HG03175 (cell line): ENCODE measurements around the gene CADPS2.
"Not testable (repeated sequence)": the region's sequence is repeated elsewhere in the genome, so short reads cannot be mapped to it uniquely, and the experiment has no call there.

Experiments used
- ATAC-seq: cut with Tn5 transposase; IDR thresholded peaks from one replicate; pipeline ENCODE4 v1.9.1; 2021; ENCODE audit warnings: mild to moderate bottlenecking, moderate library complexity; ENCODE audit not compliant: unreplicated experiment

CADPS2 gene

DNA sequence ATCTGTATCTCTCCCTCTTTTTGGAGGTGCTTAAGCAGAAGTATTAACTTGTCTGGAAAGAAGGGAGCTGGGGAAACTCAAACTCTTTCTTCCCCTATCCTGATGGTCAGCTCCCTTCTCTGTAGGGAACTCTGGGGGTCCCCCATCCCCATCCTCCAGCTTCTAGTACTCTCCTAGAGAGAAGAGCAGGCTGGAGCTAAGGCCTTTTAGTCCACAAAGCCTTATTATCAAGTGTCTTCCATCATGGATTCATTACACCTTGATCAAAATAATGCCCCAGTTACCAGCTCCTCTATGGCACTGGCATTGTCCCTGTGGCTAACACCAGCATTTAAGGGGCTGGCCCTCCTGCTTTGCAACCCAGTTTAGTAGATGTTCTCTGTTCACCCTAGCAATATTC is 35.7 kb downstream of the CADPS2 start:
- no peak for ATAC-seq

DNA sequence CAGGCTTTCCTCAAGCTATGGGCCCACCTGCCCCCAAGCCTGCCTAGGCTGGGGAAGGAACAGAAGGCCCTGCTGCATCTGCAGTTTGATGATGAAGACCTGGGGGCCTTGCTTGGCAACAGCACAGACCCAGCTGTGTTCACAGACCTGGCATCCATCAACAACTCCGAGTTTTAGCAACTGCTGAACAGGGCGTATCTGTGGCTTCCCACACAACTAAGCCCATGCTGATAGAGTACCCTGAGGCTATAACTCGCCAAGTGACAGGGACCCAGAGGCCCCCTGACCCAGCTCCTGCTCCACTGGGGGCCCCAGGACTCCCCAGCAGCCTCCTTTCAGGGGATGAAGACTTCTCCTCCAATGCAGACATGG is 36.3 kb downstream of the CADPS2 start:
- ATAC-seq, result no peak

DNA sequence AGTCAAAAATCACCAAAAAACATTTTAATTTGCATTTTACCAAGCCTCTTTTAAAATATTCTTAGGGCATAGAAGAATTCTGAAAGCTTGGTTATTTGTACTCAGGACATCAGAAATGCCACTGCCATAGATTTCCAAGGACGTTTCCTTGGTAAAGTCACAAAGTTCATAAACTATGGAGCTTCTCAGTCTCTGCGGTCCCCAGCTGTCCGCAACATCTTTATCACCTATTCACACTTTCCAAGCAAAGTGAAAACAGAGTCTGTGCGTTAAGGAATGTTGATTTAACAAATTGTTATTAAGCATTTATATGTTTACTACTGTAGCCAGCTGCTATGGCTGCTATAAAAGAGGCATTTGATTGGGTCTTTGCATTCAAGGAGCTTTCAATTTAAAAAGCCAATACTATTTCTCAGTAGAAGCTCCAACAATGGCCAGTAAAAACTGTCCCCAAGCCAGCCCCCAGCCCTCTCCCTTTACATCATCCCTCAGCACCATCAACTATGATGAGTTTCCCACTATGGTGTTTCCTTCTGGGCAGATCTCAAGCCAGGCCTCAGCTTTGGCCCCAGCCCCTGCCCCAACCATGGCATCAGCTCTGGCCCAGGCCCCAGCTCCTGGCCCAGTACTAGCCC is 36.8 kb downstream of the CADPS2 start:
- no peak for ATAC-seq

- ATAC-seq, result no peak
These were observed 38.3 kb downstream of the CADPS2 start for GRCh38 chr7:122847871-122848473.

- ATAC-seq, result no peak
These were observed 39.7 kb downstream of the CADPS2 start for GRCh38 chr7:122846591-122846990.

DNA sequence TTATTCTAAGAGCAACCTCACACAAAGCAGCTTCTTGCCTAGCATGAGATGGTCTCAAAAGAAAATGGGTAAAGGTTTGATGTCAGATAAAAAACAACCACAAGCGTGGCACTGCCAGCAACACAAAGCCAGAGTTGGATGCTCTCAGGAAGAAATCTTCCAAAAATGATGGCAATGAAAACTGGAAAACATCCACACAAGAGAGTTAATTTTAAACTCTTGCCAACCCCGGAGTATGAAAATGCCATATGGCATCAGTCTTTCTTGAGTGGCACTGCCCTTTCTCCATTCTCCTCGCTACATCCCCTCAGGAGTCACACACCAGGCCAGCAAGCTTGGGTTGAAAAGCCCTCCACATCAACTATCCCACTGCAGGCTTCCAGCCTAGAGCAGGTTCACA is 41.0 kb downstream of the CADPS2 start:
- ATAC-seq, result no peak

DNA sequence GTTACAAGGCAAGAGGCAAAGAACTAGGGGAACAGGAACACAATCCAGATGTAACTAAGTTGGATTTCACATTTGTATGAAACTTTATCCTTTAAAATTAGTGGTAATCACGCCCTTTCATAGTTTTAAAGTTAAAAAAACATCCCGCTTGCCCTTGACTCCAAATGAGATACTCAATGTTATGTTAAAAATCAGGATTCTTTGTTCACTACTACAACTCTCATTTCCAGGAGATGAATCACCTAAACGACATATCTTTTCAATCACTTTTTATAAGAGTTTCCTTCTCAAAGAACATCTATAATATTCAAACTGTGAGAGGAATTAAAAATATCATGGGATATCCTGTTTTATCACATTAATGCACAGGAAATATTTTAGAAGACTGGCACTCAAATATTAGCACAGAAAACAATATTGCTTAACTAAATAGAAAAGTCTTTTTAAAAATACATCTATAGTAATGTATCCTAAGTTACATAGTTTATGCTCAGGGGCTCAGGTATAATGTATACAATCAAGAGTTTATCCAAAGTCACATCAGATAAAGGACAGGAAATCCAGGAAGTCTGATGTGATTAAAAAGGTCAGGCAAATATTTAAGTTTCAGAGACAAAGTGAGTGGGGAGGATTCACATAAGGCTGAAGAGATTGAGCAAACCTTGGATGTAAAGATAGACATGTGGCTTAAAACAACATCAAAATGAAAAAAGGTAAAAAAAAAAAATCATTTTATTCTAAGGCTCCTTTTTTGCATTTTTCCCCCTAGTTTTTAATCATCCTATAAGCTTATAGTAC is 41.9 kb downstream of the CADPS2 start:
- ATAC-seq, result no peak

GRCh38 chr7:122842971-122843370 is 43.3 kb downstream of the CADPS2 start:
- ATAC-seq, result no peak

- ATAC-seq, result not testable (repeated sequence)
These were observed 50.0 kb downstream of the CADPS2 start for GRCh38 chr7:122836286-122836685.

- not testable (repeated sequence) for ATAC-seq
These were observed 51.7 kb downstream of the CADPS2 start for GRCh38 chr7:122834571-122834942.

- ATAC-seq, result no peak
These were observed 52.2 kb downstream of the CADPS2 start for GRCh38 chr7:122833888-122834570.

DNA sequence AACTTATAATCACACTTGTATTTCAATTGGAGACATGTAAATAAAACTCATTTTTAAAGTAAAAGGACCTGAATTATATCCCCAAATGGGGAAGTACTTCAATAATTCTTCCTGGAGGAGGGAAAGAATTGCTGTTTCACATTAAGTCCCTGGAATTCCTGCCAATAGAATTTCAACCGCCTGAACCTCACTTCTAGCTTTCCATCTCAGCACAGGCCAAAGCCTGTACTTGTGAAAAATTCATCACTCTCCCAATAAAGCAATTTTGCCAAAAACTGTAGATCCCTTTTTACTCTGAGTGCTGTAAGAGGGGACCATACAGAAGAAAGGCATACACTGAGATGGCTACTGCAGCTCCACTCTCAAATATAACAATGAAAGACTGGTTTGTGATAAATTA is 54.8 kb downstream of the CADPS2 start:
- ATAC-seq, result no peak

- no peak for ATAC-seq
These were observed 56.3 kb downstream of the CADPS2 start for GRCh38 chr7:122829962-122830361.

GRCh38 chr7:122827763-122828162 is 58.5 kb downstream of the CADPS2 start:
- no peak for ATAC-seq

DNA sequence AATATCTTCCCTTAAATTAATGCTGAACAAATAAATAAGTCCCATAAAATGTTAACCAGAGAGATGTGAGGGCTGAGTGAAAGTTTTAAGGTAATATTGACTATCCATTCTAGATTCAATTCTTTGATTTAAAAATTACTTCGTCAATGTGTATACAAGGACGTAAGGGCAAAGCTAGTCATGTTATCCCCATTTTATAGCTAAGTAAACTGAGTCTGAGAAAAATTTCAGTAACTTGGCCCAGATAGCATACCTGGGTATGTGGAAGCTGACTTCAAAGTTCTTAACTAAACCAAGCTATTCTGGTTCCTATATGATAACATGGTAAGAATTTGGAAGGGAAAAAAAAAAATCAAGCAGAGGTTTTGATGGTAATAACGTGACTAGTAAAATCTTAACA is 72.4 kb downstream of the CADPS2 start:
- ATAC-seq, result no peak

DNA sequence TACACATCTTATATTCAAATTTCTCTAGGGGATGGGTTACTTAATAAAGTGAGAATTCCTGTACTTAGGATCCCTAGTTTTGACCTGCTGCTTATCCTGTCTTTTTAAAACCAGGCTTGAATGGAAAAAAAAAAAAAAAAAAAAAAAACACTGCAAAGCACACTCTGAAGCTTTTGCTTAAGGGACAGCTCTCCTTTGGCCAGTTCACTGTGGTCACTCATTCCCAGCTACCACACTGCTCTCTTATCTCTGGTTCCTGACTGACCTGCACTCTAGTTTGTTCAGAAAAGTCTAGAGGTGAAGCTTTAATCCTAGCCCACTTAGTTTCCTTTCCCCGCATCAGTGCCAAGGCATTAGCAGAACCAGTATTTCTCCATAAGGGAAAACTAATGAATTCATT is 82.4 kb downstream of the CADPS2 start:
- no peak for ATAC-seq

- no peak for ATAC-seq
These were observed 82.9 kb downstream of the CADPS2 start for GRCh38 chr7:122803323-122803722.

GRCh38 chr7:122802301-122802751 is 83.9 kb downstream of the CADPS2 start:
- no peak for ATAC-seq

- no peak for ATAC-seq
These were observed 94.2 kb downstream of the CADPS2 start for GRCh38 chr7:122791959-122792545.

- no peak for ATAC-seq
These were observed 95.7 kb downstream of the CADPS2 start for GRCh38 chr7:122790591-122790990.

DNA sequence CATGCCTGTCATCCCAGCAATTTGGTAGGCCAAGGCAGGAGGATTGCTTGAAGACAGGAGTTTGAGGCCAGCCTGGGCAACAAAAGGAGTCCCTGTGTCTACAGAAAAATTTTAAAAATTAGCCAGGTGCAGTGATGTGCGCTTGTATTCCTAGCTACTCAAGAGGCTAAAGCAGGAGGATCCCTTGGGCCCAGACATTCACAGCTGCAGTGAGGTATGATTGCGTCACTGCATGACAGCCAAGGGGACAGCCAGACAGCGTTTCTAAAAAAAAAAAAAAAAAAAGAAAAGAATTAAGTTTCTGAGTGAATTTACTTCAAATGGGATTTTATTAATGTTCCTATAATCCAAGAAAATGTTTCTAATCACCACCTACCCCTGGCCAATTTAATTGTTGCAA is 96.1 kb downstream of the CADPS2 start:
- no peak for ATAC-seq
